ENCODE measurements around the gene IL18RAP. TPM values are rescaled to one million over a fixed set of nuclear protein-coding genes. Genes with fewer than 3 reads are reported as not detected.

IL18RAP gene
- total RNA-seq, 1 experiment from 2014 or later = not detected

- no peak overlapping the region for H4K91ac ChIP-seq (ENCODE audit: insufficient read length, low read depth, low read length)
- no peak for DNase-seq
- H3T11ph ChIP-seq (ENCODE audit: low read length) = no peak overlapping the region
- H2AK5ac ChIP-seq (ENCODE audit: insufficient read length, low read length) = no peak overlapping the region
- H3K9me3 Mint-ChIP-seq = peaks cover 27 to 37% of the 10 kb centered on the region in 2 experiments
- no peak overlapping the region for H2BK15ac ChIP-seq (ENCODE audit: low read depth, low read length)
- no peak overlapping the region for H3K18ac ChIP-seq (ENCODE audit: insufficient read length, low read depth, low read length)
- no peak overlapping the region for H2BK12ac ChIP-seq (ENCODE audit: insufficient read length, low read depth, low read length)
- no peak overlapping the region for H3K27ac Mint-ChIP-seq
- H3K36me3 Mint-ChIP-seq (ENCODE audit: insufficient read depth in 1 of 3, low read depth in 3 of 3) = peaks cover 0 to 10% (median 3%) of the 10 kb centered on the region in 3 experiments; a peak in 5 of 7 replicates
- TF ChIP-seq CTCF (conservative IDR thresholded peaks at IDR 0.05) = no peak
- H3K23ac ChIP-seq (ENCODE audit: insufficient read length, low read depth, low read length) = no peak overlapping the region
- peaks cover 3% of the 10 kb centered on the region for H3K23me2 ChIP-seq (ENCODE audit: insufficient read length, low read depth, low read length, poor library complexity, severe bottlenecking)
- no peak overlapping the region for H3K14ac ChIP-seq (ENCODE audit: insufficient read depth, low read length)
- H3K27me3 Mint-ChIP-seq (ENCODE audit: low read depth) = no peaks in the 10 kb centered on the region; the same call in 1 of the 2 replicates
- peaks cover 5% of the 10 kb centered on the region for H3K9me3 ChIP-seq (ENCODE audit: control insufficient read depth, low read depth, low read length)
- H2AFZ ChIP-seq (ENCODE audit: low read length) = no peak overlapping the region
- H3K9ac ChIP-seq (ENCODE audit: extremely low read depth, insufficient read length, low read length) = no peak overlapping the region
- H3K27me3 ChIP-seq (ENCODE audit: insufficient read depth, low read length) = no peaks in the 10 kb centered on the region
- no peak overlapping the region for H3K27ac ChIP-seq (ENCODE audit: insufficient read length, low read depth, low read length)
- H3K4me2 ChIP-seq (ENCODE audit: insufficient read depth, insufficient read length, low read length) = no peak overlapping the region
- no peak overlapping the region for H3K4ac ChIP-seq (ENCODE audit: low read depth, low read length)
- H3K4me1 ChIP-seq (ENCODE audit: insufficient read depth, low read length) = no peaks in the 10 kb centered on the region
- no peak overlapping the region for H2BK20ac ChIP-seq (ENCODE audit: low read depth, low read length, poor library complexity, severe bottlenecking)
- no peaks in the 10 kb centered on the region for H4K20me1 ChIP-seq (ENCODE audit: control insufficient read depth, insufficient read depth, insufficient read length)
- no peak overlapping the region for H4K8ac ChIP-seq (replicated peaks; ENCODE audit: insufficient read length, low read depth, low read length)
- H2BK120ac ChIP-seq (ENCODE audit: low read depth, low read length, poor library complexity, severe bottlenecking) = no peak overlapping the region
- no peak overlapping the region for H3K56ac ChIP-seq (ENCODE audit: insufficient read length, low read depth, low read length)
- no peaks in the 10 kb centered on the region for H3K79me2 ChIP-seq (ENCODE audit: insufficient read depth, low read length)
- no peaks in the 10 kb centered on the region for H3K79me1 ChIP-seq (ENCODE audit: insufficient read depth, low read depth, low read length, poor library complexity, severe bottlenecking)
- H3K4me3 Mint-ChIP-seq = no peak overlapping the region
- H2BK5ac ChIP-seq (ENCODE audit: insufficient read length, low read length) = no peak overlapping the region
- no peak overlapping the region for H4K5ac ChIP-seq (ENCODE audit: insufficient read length, low read depth, low read length)
- no peaks in the 10 kb centered on the region for H3K4me1 Mint-ChIP-seq
Observed at GRCh38 chr2:102383722-102384121, 39.2 kb upstream of the IL18RAP start.
